SK-N-MC (cell line): ENCODE data around the gene TEDC2.

Experiments used
- EZH2 ChIP-seq: fragments of 200-600 bp; sonication (generic); IDR thresholded peaks from one replicate; pipeline ENCODE4 v1.6.1; 2017; ENCODE audit warnings: antibody characterized with exemption
- FOXP2 ChIP-seq: optimal IDR thresholded peaks from 2 replicates; pipeline ENCODE3; 2011; ENCODE audit warnings: mild to moderate bottlenecking, moderate library complexity; ENCODE audit not compliant: insufficient read depth; ENCODE audit errors: extremely low read length, control extremely low read depth
- POLR2AphosphoS5 ChIP-seq: IDR thresholded peaks from 2 replicates; pipeline ENCODE4 v1.6.1; 2012; ENCODE audit warnings: mild to moderate bottlenecking, low read depth, low read length, borderline replicate concordance

- no peak for TF ChIP-seq POLR2AphosphoS5
- no peak for TF ChIP-seq EZH2
- TF ChIP-seq FOXP2, result no peak
Measured at GRCh38 chr16:2489581-2489980, 29.7 kb downstream of the TEDC2 start.
